ENCODE measurements around the gene CCDC12.

- TF ChIP-seq FOXK2 (IDR thresholded peaks at IDR 0.05): no peak
- no peak for TF ChIP-seq BHLHE40 (IDR thresholded peaks at IDR 0.05; ENCODE audit: borderline replicate concordance)
- TF ChIP-seq SUZ12 (IDR thresholded peaks at IDR 0.05): no peak
- TF ChIP-seq FOXA1 (IDR thresholded peaks at IDR 0.05): no peak
- TF ChIP-seq PKNOX1 (IDR thresholded peaks at IDR 0.05): no peak
- TF ChIP-seq SP1 (IDR thresholded peaks at IDR 0.05): no peak
- no peak for TF ChIP-seq TARDBP (IDR thresholded peaks at IDR 0.05)
- TF ChIP-seq NFRKB (IDR thresholded peaks at IDR 0.05): no peak
- no peak for TF ChIP-seq ZNF384 (IDR thresholded peaks at IDR 0.05)
- no peak for TF ChIP-seq ELF4 (IDR thresholded peaks at IDR 0.05)
- TF ChIP-seq HDGF (IDR thresholded peaks at IDR 0.05; ENCODE audit: borderline replicate concordance): no peak
- no peak for TF ChIP-seq ARNT (IDR thresholded peaks at IDR 0.05)
- no peak for TF ChIP-seq FOXM1 (IDR thresholded peaks at IDR 0.05; ENCODE audit: borderline replicate concordance)
- TF ChIP-seq L3MBTL2 (conservative IDR thresholded peaks at IDR 0.05): no peak
These were observed 24.6 kb upstream of the CCDC12 start for GRCh38 chr3:47000922-47001730.
